ENCODE results near the gene FUT7.
"Not testable (repeated sequence)": the region's sequence is repeated elsewhere in the genome, so short reads cannot be mapped to it uniquely, and the experiment has no call there.

The FUT7 gene

GRCh38 chr9:137017071-137017470, 14.8 kb downstream of the FUT7 start:
- DNase-seq = no peak

DNA sequence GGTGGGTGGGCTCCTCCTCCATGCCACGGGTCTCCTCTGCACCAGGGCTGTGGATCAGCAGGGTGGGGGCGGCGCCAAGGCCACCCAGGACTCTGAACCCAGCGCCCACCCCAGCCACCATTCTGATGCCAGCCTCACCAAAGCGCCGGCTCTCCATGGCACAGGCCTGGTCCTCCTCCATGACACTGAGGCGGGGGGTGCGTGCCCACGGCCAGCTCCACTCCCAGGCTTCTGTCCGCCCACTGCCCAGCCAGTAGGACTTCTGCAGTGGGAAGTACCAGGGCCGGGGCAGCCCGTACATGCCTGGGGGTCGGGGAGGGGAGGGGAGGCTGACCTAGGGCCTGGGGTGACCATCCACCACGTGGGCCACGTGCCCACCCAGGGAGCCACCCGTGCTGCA, 15.5 kb downstream of the FUT7 start:
- DNase-seq = no peak

DNA sequence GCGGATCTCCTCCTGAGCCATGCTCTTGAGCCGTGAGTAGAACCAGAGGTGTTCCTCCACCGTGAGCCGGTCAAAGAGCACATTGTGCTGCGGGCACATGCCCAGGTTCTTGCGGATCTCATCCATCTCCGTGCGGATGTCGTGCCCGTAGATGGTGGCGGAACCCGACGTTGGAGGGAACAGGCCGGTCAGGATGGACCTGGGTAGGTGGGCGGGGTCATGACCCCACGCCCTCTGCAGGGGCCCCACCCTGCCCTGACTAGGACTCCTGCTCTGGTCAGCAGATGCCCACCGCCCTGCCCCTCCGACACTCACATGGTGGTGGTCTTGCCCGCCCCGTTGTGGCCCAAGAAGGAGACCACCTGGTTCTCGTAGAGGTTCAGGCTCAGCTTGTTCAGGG, 15.9 kb downstream of the FUT7 start:
- no peak for DNase-seq

DNA sequence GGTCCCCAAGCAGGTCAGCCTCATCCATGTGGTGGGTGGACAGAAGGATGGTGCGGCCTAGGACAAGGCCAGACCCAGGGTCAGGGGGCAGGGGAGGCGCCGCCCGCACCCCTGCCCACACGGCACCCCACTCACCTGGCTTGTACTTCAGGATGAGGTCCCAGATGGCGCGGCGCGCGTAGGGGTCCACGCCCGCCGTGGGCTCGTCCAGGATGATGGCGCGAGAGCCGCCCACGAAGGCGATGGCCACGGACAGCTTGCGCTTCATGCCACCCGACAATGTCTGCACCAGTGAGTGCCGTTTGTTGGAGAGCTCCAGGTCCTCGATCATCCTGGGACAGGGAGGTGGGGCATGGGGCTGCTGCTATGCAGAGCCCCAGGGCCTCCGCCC, 16.4 kb downstream of the FUT7 start:
- DNase-seq = no peak

- DNase-seq = no peak
Observed at GRCh38 chr9:137014776-137015539, 16.9 kb downstream of the FUT7 start.

DNA sequence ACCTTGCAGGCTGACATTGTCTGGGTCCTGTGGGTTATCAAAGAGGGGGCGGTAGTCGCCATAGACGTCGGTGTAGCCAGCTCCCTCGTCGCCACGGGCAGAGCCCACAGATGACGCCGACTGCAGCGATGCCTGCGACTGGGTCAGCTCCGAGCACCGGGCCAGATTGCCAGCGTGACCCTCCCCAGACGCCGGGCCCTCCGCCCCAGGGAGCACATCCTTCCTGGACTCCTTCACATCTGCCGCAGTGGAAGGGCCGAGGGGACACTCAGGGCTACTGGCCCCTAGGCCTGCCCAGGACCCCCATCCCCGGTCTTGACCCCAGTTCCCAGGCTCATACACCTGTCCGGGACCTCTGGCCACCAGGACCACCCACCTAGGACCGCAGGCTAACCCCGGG, 17.7 kb downstream of the FUT7 start:
- no peak for DNase-seq

GRCh38 chr9:137013571-137013940, 18.3 kb downstream of the FUT7 start:
- DNase-seq = no peak

GRCh38 chr9:137012694-137013570, 19.0 kb downstream of the FUT7 start:
- no peak for DNase-seq

DNA sequence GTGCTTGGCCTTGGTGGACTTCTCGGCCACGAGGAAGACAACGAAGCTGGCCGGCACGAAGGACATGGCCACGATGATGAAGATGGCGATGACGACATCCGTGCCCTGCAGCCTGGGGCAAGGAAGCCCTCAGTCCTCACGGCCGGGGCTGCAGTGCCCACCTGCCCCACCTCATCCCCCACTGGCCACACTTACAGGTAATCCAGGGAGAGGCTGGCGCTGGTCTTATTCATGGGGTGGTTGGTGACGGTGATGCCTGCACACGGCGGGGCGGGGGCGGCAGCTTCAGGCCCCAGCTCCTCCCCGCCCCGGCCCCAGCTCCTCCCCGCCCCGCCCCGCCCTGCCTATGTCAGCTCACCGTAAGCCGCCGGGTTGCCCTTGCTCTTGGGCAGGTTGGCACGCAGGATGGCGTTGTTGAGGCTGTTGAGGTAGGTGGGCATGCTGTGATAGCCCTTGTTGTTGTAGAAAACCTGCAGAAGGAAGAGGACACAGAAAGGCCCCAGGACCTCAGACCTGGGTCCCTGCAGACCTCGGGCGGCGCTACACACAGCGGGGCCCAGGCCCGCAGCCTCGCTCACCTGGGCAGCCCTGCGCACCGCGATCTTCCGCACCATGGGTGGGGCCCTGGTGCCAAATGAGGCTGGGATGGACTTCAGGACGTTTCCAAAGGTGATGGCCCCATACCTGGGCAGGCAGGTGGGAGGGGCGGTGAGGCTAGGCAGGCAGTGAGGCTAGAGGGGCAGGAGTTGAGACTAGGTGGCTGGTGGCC, 19.8 kb downstream of the FUT7 start:
- DNase-seq = no peak

DNA sequence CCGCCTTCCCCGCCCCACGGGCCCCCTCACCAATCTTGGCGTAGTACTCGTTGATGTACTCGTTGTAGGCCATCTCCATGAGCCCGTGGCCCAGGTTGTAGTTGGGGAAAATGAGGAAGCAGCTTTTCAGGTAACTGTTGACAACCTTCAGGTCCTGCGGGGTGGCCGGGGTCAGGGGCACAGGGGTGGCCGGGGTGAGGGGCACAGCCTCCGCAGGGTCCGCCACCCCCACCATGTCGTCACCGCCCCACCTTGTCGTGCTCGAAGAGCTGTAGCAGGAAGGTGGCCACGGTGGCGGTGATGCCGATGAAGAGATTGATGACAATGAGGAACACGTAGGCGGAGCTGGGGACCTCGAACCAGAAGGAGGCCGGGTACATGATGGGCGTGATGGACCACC, 20.7 kb downstream of the FUT7 start:
- DNase-seq = no peak

GRCh38 chr9:137009938-137010732, 21.8 kb downstream of the FUT7 start:
- no peak for DNase-seq

DNA sequence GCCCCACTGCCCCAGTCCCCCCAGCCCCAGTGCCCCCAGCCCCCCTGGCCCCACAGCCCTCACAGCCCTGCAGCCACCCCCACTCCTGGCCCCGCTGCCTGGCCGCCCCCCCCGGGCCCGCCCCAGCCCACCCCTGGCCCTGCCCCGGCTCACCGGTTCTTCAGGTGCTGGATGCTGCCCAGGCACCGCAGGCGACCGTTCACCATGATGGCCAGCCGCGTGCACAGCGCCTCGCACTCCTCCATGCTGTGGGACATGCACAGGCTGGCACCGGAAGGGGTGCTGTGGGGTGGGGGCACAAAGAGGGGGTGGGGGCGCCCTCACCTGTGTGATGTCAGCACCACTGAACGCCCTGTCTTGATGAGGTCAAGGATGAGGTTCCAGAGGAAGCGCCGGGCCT, 22.7 kb downstream of the FUT7 start:
- no peak for DNase-seq

DNA sequence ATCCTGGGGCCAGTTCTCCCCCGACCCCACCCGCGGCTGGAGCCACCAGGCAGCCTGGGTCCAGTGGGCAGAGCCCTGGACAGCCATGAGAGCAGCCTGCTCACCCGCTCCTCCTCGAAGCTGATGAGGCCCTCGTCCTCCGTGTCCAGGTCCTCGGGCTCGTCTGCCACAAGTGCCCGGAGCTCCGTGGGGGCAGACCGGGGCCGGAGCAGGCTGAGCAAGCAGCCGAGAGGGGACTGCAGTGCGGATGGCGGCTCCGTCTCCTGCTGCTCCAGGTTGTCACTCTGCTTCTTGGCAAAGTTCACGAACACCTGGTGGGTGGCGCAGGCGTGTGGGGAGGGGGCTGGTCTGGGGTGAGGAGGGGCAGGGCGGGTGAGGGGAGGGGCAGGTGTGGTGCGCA, 23.6 kb downstream of the FUT7 start:
- DNase-seq = no peak

DNA sequence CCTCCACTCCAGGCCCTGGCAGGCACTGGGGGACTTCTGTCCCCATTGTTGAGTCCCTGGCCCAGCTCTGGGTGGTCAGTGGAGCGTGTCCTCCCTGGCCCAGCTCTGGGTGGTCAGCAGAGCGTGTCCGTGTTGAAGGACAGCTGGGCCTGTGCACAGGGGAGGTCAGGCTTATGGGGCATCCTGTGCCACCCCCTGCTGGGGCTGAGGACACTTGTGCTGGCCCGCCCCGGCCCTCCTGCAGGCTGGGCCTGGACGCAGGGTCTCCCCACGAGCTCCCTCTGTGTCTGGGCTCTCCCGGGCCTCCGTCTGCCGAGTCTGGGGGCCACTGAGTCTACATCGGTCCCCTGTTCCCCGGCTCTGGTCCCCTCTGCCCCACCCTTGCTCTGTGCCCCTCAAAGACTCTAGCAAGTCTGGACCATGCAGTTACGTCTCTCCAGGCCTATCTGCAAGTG, 24.0 kb downstream of the FUT7 start:
- no peak for DNase-seq

GRCh38 chr9:137007108-137007815, 24.6 kb downstream of the FUT7 start:
- no peak for DNase-seq

- no peak for DNase-seq
Observed at GRCh38 chr9:137006116-137007003, 25.5 kb downstream of the FUT7 start.

GRCh38 chr9:137004285-137004684, 27.6 kb downstream of the FUT7 start:
- DNase-seq = not testable (repeated sequence)

- DNase-seq = no peak
Observed at GRCh38 chr9:137002646-137003041, 29.2 kb downstream of the FUT7 start.

- no peak for DNase-seq
Observed at GRCh38 chr9:137001857-137002645, 29.8 kb downstream of the FUT7 start.
